ENCODE data around the gene RSF1.

RSF1 gene

DNA sequence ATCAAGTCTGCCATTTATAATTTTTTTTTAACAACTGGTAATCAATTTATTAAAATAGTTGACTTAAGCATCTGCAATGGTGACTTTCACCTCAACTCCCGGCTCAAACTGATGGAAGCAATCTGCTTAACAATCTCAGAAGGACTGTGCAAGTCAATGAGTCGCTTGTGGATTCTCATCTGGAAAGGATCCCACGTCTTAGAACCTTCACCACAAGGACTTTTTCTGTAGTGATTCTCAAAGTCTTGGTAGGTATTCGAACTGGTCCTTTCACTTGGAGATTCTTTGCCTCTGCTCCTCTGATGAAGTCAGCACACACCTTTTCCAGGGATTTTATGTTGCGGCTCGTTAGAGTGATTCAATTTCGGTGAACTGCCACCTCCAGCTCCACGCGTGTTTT is 7.3 kb downstream of the RSF1 start:
- DNase-seq (ENCODE audit: low spot score) = no peak

DNA sequence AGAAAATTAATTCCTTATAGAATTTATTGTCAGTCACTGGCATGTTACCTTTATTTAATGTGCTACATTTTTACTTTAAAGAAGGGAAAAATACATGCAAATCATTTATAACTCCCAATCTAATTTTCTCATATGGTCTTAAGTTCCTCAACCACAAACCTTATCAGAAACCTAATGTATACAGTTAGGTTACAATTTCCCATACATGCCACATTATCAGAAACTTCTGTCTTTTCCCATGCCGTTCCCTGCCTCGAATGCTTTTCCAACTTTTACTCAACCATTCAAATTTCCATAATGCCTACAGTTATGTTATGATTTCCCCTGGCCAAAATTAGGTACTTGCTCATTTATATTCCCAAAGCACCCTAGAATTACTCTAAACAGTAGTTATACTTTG is 13.5 kb downstream of the RSF1 start:
- no peak for DNase-seq (ENCODE audit: low spot score)

DNA sequence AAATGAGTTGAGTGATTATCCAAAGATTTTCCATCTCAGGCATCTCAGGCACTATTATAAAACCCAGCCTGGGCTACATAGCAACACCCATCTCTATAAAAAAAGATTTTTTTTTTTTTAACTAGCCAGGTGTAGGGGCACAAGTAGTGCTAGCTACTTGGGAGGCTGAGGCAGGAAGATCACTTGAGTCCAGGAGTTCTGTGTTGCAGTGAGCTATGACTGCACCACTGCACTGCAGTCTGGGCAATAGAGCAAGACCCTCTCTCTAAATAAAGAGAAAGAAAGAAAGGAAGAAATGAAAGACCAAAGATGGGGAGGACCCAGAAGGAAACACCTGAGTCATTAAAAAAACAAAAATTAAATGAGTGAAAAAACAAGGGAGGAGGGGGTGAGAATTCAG is 14.1 kb downstream of the RSF1 start:
- no peak for DNase-seq (ENCODE audit: low spot score)

DNA sequence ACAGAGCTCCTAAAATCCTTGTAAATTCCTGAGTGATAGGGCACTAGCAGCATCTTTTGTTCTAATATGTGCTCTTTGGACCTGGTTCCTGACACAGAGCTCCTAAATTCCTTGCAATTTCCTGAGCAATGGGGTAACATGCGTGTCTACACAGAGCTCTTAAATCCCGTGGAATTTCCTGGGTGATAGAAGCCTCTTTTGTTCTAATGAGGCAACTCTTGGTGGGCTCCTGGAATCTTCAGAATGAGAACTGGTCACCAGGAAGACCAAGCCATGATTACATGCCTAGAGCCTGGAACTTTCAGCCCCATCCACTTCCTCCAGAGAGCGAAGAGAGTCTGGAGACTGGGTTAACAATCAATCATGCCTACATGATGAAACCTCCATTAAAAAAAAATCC is 19.0 kb downstream of the RSF1 start:
- DNase-seq (ENCODE audit: low spot score) = no peak

DNA sequence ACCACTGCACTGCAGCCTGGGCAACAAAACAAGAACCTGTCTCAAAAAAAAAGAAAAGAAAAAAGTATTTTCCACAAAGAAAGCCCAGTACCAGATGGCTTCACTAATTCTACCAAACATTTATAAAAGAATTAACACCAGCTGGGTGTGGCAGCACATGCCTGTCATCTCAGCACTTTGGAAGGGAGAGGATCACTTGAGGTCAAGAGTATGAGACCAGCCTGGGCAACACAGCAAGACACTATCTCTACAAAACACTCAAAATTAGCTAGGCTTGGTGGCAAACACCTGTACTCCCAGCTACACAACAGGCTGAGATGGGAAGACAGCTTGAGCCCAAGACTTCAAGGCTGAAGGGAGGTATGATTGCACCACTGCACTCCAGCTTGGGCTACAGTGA is 20.1 kb downstream of the RSF1 start:
- no peak for DNase-seq (ENCODE audit: low spot score)

DNA sequence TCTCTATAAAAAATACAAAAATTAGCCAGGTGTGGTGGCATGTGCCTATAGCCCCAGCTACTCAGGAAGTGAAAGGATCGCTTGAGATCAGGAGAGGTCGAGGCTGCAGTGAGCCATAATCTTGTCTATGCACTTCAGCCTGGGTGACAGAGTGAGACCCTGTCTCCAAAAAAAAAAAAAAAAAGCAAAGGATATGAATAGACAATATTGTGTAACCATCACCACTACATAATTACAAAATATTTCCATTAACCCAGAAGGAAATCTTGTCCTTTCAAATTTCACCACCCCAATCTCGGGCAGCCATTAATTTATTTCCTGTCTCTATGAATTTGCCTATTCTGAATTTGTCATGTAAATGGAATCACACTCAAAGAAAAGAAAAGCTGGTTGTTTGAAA is 21.2 kb downstream of the RSF1 start:
- DNase-seq (ENCODE audit: low spot score) = no peak

DNA sequence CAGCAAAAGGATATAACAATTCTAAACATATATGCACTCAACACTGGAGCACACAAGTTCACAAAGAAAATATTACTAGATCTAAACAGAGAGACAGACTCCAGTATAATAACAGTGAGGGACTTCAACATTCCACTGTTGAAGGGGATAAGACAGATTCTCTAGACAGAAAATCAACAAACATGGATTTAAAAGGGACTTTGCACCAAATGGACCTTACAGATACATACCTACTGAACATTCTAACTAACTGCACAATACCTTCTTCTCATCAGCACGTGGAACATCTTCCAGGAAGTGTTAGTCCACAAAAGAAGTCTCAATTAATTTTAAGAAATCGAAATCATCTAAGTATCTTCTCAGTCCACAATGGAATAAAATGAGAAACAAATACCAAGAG is 26.6 kb downstream of the RSF1 start:
- DNase-seq (ENCODE audit: low spot score) = no peak

DNA sequence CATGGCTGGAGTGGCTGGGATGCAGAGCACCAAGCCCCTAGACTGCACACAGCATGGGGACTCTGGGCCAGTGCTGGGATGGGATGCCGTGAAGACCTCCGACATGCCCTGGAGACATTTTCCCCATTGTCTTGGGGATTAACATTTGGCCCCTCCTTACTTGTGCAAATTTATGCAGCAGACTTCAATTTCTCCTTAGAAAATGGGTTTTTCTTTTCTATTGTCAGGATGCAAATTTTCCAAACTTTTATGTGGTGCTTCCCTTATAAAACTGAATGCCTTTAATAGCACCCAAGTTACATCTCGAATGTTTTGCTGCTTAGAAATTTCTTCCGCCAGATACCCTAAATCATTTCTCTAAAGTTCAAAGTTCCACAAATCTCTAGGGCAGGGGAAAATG is 29.2 kb downstream of the RSF1 start:
- DNase-seq (ENCODE audit: low spot score) = no peak

DNA sequence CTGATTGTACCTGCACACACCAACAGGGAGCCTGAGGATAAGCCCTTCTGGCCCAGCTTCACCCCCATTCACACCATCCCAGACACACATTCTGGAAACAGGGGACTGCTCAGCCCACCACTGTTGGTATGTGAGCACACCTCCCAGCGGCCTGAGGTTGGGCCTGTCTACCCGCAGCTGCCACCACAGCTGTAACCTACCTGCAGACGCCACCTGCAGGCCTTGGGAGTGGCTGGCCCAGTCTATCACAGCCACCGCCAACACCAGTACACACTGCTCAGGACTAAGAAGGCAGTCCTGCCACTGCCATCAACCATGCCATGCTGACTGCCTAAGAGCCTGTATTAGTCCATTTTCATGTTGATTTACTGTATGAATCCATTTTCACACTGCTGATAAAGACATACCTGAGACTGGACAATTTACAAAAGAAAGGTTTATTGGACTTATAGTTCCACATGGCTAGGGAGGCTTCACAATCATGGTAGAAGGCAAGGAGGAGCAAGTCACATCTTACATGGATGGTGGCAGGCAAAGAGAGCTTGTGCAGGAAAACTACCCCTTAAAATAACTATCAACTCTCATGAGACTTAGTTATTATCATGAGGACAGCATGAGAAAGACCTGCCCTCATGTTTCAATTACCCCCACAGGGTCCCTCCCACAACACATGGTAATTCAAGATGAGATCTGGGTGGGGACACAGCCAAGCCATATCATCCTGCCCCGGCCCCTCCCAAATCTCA is 30.6 kb downstream of the RSF1 start:
- DNase-seq (ENCODE audit: low spot score) = no peak

DNA sequence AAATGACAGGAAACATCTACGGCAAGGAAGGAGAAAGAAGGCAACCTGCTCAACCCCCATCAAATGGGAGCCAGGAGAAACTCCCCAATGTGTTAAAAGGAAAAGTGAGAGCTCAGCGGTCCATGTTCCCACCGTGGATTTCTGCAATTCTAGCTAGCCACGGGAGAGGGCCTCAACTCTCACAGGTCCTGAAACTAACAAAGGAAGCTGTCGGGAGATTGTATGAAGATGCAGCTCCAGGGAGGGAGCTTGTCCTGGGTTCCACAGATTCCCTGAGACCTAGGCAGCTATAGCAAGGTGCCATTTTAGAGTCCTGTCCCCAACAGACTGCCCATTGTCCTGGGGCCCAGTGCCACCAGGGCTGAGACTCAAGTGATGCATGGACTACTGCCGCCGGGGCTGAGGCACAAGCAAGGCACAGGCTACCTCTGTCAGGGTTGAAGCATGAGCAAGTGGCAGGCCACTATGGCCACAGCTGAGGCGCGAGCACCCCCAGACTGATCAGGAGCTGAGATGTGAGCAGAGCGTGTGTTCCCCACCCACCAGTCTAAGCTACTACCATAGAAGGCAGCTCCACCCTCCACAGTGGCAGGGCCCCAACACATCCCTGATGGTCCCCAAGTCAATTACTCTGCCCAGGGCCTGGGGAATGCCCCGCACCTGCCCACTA is 31.3 kb downstream of the RSF1 start:
- no peak for DNase-seq (ENCODE audit: low spot score)

DNA sequence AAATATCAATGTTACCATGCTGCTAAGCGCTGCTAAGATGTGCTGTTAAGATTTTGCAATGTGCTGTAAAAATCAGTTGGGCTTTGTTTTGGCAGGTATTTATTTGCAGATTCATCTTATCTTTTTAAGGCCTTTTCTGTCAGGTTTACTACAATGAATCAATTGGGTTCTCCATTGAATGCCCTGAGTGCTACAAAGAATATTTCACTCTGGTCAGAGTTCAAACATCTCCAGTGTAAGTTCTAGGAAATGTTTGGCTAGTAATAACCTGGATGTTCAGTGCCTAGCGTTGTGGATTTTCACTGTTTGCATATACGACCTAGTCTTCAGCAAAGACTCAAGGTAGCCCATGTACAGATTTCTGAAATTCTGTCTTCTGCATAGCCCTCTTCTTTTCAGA is 36.0 kb downstream of the RSF1 start:
- DNase-seq (ENCODE audit: low spot score) = no peak

DNA sequence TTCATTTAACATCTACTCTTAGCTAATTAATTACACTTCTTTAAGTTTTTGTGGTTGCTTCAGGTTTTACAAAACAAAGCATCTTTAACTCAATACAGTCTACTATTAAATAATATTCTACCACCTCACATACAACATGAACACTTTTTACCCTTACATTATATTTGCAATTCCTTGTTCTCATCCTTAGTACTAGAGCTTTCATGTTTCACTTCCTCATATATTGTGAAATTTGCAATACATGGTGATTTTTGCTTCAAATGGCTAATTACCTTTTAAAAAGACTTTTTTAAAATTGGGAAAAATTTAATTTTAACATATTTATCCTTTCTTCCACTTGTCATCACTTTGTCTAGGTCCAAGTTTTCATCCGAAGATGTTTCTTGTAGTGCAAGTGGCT is 37.5 kb downstream of the RSF1 start:
- no peak for DNase-seq (ENCODE audit: low spot score)

DNA sequence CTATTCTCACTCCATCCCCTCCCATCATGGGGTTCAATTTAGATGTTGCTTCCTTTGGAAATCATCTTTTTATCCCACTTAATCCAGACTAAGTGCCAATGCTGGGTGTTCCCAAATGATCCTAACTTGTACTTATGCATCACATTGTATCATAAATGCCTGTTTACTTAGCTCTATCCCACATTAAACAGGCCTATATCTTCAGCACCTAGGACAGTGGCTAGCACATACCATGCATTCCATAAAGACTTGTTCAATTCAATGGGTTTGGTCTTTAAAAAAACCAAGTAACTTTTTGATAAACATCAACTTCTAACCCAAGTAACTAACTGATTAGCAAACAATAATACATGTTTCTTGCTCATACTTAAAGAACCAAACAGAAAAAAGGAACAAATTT is 40.6 kb downstream of the RSF1 start:
- DNase-seq (ENCODE audit: low spot score) = peak; percentile 22

DNA sequence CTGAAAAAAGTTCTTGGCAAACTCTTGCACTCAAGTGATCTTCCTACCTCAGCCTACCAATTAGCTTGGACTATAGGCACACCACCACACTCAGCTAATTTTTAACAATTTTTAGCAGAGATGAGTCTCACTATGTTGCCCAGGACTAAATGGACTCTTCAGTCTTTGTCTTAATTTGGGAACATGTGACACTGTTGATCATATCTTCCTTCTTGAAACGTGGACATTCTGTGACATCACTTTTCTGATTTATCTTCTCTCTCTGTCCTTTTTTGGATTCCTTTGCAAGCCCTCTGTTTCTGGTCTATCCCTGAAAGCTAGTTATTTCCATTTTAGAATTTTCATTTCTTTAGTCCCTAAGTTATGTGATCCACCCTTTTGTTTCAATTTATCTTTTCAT is 42.0 kb downstream of the RSF1 start:
- DNase-seq (ENCODE audit: low spot score) = no peak

DNA sequence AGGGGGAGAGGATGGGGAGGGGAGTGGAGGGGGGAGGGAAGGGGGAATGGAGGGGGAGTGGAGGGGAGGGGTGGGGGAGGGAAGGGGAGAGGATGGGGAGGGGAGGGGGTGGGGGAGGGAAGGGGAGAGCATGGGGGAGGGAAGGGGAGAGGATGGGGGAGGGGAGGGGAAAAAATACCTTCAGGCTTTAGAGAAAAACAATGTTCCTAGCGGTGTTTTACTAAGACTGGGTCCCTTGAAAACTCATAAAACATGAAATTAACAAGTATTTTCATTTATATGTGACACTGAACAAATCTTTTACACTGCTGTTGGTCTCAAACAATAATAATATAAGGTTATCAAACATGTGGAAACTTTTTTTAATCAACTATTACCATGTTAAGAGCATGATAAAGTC is 42.4 kb downstream of the RSF1 start:
- DNase-seq (ENCODE audit: low spot score) = no peak

DNA sequence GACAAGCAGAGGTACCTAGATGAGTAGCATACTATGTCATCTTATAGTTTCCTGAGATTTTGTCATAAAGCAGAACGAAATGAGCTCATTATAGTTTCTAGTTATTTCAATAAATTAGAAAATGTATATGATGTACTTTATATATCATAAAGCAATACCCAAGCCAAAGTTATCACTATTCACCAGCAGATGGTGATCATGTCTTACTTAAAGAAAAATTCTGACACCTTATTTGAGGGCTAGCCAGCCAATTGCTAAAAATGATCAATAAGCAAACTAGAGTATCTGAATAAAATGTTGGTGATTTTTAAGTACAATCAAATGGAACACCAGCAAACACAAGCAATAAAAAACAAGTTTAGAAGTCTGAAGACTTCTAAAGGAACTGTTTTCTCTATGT is 44.1 kb downstream of the RSF1 start:
- no peak for DNase-seq (ENCODE audit: low spot score)

DNA sequence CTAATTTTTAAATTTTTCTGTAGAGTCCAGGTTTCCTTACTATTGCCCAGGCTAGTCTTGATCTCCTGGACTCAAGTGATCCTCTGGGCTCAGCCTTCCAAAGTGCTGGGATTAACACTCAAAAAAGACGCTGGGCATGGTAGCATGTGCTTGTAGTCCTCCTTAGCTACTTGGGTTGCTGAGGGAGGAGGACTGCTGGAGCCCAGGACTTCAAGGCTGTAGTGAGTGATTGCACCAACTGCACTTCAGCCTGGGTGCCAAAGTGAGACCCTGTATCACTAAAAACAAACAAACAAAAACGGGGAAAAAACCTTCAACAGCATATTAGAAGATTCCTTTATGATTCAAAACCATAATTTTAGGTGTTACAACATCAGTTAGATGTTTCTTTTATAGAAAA is 44.6 kb downstream of the RSF1 start:
- DNase-seq (ENCODE audit: low spot score) = no peak

DNA sequence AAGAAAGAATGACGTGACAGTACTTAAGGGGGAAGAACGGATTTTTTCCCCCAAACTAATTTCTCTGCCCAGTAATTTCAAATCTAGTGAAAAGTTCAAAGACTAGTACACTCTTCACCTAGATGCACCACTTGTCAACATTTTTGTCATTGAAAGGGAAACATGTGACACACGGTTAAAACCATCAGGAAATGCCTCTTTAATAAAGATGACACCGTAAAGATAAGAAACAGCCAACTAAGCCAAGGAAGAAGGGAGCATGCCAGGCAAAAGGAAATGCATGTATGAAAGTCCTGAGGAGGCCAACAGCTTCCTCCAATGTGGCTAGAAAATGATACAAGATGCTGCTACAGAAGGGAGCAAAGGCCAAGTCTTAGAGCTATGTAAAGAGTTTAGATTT is 49.4 kb downstream of the RSF1 start:
- no peak for DNase-seq (ENCODE audit: low spot score)

DNA sequence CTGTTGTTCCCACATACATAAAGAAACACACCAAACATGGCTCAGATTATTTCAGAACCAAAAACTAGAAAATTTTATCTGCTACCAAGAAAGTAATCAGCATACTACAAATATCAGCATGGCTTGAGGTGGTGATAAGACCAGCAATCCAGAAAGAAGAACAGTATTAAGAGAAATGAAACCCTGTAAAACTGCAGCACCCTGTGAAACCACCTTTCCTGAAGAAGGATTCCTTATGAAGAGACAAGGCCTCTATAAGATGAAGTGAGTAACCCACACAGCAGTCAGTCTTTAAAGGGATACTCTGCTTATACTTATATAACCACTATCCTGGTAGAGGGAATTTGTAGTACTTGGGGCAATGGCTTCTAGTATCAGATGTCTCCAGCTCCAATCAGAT is 49.9 kb downstream of the RSF1 start:
- no peak for DNase-seq (ENCODE audit: low spot score)

DNA sequence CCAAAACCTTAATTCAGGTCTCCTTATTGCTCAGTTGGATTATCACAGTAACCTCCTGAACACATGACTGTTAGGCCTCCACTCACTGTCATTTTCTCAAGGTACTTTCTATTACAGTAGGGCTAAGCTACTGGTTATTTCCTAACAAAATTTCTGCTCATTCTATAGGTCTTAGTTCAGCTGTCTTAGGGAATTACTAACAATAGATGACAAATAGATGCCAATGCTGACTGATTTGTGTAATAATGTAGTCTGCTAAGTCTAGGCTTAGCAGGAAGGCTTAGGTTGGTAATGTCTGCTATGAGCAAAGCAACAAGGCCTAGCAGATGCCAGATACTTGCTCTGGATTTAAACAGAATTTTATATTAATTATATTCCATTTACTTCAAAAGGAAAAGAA is 58.1 kb downstream of the RSF1 start:
- no peak for DNase-seq (ENCODE audit: low spot score)

DNA sequence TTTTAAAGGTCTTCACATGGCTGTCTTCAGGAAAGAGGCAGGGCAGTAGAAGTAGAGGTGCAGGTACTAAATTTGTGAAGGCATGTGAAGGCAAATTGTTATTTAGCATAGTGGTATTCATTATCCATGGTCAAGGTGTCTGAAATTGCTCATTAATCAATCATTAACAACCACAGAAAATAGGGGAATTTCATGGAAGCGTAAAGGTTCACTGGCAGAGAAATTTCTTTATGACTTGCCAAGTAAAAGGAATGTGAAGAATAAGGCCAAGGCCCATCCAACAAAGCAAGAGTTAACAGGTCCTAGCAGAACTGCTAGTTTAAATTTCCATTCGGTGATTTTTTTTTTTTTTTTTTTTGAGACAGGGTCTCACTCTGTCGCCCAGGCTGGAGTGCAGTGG is 59.0 kb downstream of the RSF1 start:
- no peak for DNase-seq (ENCODE audit: low spot score)

DNA sequence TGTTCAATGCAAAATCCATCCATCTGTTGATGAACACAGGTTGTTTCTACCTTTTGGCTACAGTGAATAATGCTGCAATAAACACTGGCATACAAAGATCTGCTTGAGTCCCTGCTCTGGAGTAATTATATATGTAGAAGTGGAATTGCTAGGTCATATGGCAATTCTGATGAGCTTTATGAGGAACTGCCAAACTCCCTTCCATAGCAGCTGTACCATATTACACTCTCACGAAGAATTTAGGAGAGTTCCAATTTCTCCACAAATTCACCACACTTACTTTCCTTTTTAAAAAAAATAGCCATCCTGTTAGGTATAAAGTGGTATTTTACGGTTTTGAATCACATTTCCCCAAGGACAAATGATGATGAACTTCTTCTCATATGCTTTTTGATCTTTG is 62.2 kb downstream of the RSF1 start:
- DNase-seq (ENCODE audit: low spot score) = no peak

DNA sequence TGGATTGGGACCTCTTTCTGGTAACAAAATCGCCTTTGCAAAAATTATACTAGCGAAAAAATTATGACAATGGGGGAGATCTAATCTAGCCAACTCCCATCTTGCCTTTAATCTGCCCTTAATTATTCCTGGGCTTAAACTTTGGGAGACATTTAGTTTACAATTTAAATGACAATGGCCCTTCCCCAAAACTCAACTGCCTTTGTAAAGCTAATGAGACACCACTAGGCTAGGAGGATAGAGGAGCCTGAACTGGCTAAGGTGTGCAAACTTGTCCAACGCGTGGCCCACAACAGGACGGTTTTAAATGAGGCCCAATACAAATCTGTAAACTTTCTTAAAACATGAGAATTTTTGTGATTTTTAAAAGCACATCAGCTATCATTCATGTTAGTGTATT is 67.3 kb downstream of the RSF1 start:
- no peak for DNase-seq (ENCODE audit: low spot score)

DNA sequence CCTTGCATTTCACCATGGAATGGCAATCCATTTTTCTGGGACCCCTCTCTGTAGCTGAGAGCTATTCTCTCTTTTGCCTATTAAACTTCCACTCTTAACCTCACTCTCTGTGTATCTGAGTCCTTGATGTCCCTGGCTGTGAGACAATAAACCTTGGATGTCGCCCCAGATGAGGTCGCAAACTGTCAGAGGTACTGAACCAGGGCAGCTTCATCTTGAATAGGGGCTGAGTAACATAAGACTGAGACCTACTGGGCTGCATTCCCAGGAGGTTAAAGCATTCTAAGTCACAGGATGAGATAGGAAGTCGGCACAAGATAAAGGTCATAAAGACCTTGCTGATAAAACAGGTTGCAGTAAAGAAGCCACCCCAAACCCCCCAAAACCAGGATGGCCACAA is 68.0 kb downstream of the RSF1 start:
- DNase-seq (ENCODE audit: low spot score) = no peak
